NCI-H526 treated with DMSO at 0.1 percent for 48 hours (cell line): ENCODE results near the gene TSPOAP1.

Source experiments
- DNase-seq: peaks from one replicate; lab custom pipeline; 2025; lab: John Stamatoyannopoulos, UW

The TSPOAP1 gene, protein sequence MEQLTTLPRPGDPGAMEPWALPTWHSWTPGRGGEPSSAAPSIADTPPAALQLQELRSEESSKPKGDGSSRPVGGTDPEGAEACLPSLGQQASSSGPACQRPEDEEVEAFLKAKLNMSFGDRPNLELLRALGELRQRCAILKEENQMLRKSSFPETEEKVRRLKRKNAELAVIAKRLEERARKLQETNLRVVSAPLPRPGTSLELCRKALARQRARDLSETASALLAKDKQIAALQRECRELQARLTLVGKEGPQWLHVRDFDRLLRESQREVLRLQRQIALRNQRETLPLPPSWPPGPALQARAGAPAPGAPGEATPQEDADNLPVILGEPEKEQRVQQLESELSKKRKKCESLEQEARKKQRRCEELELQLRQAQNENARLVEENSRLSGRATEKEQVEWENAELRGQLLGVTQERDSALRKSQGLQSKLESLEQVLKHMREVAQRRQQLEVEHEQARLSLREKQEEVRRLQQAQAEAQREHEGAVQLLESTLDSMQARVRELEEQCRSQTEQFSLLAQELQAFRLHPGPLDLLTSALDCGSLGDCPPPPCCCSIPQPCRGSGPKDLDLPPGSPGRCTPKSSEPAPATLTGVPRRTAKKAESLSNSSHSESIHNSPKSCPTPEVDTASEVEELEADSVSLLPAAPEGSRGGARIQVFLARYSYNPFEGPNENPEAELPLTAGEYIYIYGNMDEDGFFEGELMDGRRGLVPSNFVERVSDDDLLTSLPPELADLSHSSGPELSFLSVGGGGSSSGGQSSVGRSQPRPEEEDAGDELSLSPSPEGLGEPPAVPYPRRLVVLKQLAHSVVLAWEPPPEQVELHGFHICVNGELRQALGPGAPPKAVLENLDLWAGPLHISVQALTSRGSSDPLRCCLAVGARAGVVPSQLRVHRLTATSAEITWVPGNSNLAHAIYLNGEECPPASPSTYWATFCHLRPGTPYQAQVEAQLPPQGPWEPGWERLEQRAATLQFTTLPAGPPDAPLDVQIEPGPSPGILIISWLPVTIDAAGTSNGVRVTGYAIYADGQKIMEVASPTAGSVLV (N-terminal part only)

DNA sequence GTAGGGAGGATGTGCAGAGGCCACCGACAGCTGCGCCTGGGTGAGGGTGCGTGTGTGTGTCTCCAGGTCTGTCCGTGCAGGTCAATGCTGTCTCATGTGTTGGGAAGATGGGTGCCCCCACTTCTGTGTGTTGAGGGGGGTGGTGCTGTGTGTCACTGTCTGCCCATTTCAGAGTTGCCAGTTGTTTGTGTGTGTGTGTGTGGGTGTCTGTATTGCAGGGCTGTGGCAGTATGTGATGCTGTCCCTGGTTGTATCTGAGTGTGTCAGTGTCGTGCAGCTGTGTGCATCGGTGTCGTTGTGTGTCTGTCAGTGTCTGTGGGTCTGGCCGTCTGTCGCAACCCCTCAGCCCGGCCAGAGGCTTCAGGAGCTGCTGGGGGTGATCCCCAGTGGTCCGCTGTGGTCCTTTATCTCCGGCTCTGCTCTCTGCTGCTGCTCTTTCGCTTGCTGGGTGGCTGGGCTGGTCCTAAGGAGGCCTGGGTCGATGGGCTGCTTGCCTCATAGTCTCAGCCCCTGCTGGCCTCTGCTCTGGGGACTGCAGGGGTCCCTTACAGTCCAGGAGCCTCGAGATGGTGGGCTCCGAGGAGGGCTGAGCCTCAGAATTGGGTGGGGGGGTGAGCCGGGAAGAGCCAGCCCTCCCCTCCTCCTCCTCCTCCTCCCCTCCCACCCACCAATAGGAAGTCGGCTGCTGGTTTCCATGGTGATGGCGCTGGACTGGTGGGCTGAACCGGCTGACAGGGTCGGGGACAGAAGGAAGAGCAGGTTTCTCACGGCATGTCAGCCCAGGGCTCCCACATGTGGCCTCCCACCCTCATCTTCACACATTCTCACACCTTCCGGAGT is at the start of gene TSPOAP1:
TSS of gene TSPOAP1 (minus strand) at position 601 of the 840 bp plus-strand sequence. CDS start 875 bp downstream, outside the sequence.
- DNase-seq: no peak

DNA sequence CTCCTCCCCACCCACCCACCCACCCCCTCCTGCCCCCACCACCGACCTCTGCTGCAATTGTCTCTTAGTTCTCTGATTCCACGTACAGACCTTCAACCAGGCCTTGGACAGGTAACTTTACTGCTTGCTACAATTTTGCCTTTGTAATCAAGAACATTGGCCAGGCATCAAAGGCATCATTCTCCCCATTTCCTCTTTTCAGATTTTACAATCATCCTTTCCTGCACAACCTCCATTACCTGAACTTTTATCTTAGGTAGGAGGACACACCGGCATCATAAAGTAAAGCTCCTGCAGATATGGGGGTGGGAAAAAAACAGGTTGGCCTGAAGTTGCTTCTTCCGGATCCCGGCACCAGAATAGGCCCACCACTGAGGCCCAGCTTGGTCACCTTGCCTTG is 49.1 kb upstream of the TSPOAP1 start:
- DNase-seq: no peak

DNA sequence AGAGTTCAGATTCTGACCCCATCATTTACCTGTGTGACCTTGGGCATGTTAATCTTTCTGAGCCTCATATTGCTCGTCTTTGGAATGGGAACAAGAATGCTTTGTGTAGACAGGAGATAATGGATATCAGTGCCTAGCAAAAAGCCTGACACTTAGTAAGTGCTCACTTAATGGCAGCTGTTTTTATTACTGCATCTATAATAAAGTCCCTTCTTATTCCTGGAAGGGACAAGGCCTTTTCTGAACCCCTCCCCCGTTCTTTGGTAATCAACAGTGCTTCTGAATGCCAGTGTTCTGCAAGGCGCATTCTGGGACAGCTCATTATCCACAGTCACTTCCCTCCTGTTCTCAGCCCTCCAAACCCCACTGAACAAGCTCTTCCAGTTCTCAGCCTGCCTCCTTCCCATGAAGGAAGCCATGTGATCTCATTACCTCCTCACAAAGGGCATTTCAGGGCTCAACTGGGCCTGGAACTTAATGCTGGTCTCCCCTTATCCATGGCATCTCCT is 48.6 kb upstream of the TSPOAP1 start:
- no peak for DNase-seq

DNA sequence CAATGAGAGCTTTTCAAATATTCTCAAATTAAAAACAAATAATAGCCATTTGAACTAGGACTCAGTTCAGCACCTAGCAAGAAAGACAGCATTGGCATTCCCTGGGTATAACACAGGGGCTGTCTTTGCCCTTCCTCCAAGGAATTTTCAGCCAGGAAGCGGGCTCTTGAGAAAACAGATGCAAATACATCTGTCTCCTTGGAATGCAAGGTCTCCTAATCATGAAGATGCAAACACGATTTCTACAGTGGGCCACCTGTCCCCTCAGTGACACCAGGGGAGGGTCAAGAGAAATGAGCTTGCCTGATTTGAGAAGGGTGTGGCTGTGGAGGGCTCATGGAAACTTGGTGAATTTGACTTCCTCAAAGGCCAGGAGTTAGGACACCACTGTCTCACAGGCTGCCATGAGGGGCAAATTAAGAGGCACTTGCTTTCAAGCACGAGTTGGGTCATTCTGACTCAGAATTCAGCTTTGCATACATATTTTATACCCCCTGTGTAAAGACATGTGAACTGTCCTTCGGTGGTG is 47.9 kb upstream of the TSPOAP1 start:
- no peak for DNase-seq

DNA sequence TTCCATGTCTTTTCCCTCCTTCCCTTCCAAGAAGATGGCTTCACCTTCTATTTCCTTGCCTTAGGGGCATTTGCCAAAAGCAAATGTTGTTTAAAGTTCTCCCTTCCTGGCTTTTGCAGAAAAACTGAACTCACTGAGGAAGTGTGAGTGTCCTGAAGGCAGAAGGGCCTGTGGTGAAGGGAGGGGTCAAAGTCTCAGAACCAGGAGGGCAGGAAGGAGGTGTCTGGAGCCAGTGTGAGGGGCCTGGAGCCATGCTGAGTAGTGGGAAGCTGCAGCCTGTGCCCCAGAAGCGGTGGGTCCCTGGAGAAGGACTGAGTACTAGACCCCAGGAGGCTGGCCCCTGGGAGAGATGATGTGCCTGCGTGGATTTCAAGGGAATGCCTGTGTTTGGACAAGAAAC is 47.2 kb upstream of the TSPOAP1 start:
- no peak for DNase-seq

DNA sequence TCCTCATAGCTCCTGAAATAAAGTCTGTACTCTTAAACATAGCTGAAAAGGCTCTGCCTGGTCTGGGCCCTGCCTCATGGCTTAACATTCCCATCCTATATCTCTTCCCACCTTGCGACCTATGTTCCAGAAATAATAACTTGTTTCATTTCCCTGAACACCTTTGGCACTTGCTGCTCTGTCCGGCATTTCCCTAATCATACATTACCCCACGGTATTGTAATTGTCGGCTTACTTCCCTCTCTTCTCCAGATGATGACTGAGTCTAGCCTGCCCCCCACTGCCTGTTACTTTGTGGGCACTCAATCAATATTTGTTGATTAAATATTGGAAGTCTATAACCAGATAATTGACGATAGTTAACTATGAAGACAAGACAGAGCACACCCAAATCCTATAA is 46.7 kb upstream of the TSPOAP1 start:
- DNase-seq: no peak

DNA sequence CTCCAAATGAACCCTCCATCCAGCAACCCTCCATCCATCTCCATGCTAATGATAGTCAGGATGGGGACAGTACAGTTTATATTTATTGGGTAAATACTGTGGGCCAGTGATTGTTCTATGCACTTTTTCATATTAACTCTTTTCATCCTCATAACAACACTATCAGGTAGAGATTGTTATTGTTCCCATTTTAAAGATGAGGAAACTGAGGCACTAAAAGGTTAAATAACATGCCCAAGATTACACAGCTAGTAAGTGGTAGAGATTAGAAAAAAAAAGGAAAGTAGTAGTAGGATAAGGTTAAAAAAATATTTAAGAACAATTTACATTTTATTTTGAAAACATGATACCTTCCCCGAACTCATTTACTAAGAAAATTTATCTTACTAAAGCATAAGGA is 45.3 kb upstream of the TSPOAP1 start:
- DNase-seq: no peak

DNA sequence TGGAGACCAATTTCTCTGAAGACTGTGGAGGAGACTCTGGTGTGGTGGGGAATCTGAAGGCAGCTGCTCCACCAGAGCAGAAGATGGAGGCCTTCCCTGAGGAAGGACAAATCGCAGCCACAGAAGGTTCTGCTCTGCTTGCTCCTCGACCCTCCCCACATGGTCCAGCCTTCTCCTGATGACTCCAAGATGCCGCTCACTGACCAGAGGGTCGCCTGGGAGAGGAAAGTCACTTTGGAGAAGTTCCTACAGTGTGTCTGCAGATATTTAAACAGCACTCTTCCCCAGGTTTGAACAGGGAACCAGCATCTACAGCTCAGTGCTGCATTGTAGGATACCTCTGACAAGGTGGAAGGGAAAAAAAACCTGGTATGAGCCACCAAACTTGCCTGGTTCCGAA is 44.4 kb upstream of the TSPOAP1 start:
- DNase-seq: no peak

DNA sequence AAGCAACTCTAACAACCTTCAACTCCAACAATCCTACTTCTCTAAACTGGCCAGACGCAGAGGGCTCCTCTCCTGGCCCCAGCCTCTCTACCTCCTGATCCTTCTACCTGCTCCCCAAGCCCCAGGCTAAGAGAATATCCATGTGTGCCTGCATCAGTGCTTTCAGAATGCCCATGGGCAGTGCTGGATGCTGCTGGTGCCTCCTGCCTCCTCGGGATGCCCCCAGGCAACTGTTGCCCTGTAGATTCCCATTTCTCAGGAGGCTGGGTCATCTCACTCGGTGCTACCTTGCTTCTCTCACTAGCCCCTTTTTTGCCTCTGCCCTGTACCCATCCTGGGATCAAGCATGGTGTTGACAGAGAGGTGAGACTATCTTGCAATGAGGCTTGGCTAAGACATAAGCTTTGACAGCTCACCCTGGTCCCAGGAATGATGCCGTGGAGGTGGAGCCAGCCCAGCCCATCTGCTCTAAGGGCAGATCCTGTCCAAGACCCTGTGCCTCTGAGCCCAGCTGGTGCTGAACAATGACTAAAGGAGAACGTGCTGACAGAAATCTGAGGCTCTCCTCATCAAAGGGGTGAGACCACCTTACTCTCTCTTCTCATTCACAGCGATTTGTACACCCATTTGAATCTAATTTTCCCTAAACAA is 42.8 kb upstream of the TSPOAP1 start:
- no peak for DNase-seq

DNA sequence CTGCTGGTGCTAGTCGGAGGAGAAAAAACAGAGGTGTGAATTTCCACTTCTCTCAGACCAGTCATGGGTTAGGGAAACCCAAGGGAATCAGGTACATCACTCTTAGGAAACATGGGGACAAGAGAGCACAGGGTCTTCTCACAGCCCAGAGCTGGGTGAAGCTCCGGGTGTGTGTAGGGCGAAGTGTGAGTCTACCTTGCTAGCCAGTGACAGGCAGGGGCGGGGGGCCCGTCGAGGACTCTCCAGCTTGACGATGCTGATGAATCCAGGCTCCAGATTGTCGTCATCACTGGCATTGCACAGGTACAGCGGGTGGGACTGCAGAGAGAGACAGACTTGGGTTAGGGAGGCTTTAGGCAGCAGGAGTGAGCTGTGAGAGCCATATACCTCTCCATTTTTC is 42.1 kb upstream of the TSPOAP1 start:
- DNase-seq: no peak

DNA sequence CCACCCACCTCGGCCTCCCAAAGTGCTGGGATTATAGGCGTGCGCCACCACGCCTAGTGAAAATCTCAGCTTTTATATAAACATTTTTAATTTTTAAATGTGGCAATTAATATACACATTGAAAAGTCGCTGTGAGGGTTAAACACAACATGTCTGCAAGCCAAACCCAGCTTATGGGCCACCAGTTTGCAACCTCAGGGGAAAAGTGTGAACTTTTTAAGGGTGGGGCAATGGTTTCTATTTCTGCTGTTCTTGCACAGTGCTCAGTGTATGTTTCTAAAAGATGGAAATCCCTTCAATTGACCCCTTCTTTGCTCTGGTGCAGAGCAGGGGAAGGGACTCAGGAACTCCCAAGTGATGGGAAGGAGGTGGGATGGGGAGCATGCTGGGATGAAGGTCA is 41.7 kb upstream of the TSPOAP1 start:
- no peak for DNase-seq

DNA sequence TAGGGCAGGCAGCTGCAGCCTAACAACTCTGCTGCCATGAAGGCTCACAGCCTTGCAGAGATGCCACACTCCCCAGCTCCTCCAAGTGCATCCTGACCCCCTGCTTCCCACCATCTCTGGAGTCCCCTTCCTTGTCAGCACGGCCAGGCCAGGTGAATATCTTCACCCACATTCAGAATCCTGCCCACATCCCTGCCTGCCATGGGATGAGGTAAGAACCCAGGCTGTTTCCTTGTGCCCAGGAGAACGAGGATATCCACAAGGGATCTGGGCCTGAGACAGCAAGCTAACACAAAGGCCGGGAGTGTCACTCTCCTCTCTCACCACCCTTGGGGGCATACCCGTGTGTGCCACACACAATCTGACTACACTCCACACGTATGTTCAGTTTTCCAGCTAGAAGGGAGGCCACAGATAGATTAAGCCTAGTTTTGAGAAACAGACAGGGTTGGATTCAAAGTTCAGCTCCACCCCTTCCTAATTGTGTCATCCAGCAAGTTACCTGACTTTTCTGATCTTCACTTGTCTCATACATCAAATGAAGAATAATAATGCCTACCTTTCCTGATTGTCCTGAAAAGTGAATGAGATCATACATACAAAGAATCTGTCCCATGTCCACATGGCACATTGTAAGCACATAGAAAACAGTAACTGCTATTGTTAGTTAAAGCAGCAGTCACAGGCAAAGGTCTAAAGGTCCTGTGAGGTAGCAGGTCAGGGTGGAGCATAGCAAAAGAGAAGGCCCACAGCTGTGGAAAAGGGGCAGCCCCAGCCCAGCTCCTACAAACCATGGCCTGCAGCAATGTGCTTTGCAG is 40.8 kb upstream of the TSPOAP1 start:
- no peak for DNase-seq

DNA sequence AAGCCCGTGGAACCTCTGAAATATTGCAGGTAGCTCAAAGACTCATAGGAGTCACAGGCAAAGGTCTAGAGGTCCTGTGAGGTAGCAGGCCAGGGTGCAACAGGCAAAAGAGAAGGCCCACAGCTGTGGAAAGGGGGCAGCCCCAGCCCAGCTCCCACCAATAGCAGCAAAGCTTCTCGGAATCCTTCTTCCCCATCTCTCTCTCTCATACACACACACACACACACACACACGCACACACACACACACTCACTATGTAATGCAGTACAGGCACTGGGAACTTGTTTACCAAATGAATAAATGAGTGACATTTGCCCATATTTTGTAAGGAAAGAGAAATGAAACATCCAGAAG is 40.2 kb upstream of the TSPOAP1 start:
- no peak for DNase-seq

DNA sequence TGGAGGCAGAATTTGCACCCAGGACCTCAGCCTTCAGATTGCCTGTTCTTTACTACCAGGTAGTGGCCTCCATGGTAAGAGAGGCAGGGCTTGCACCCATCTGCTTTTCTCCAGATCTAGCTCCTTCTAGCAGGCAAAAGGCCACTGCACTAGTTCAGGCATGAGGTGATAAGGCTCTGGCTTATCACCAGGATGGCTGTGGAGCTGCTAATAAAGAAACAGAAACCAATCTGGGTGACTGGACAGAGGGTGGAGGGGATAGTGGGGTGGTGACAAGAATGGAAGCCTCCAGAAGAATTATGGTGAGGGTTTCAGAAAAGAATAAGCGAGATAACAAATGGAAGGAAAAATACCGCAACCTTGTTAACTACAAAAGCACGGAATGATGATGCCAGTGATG is 38.9 kb upstream of the TSPOAP1 start:
- no peak for DNase-seq

DNA sequence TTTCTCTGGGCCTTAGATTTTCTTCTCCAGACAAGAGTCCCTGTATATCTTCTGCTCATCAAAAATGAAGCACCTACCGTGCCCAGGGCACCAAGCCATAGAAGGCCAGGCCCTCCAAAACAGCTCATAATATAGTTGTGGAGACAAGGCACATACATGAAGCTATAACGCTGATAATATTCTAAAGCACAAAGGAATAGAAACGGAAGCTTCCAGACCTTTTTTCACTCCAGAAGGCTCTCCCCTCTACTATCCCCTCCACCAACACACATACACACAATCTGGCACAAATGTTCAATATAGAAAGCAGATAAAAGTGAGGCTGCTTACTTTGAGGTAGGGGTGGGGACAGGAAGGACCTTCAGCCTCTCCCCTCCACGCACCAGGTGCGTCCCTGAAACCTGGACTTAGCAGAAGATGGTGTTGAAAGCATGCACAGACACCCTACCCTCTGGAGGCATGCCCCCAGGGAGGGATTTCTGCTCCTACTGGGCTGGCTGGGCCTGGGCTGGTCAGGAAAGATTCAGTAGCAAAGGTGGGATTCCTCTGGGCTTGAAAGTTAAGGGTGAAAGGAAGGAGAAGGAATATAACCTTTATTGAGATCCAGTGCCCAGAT is 37.5 kb upstream of the TSPOAP1 start:
- no peak for DNase-seq

DNA sequence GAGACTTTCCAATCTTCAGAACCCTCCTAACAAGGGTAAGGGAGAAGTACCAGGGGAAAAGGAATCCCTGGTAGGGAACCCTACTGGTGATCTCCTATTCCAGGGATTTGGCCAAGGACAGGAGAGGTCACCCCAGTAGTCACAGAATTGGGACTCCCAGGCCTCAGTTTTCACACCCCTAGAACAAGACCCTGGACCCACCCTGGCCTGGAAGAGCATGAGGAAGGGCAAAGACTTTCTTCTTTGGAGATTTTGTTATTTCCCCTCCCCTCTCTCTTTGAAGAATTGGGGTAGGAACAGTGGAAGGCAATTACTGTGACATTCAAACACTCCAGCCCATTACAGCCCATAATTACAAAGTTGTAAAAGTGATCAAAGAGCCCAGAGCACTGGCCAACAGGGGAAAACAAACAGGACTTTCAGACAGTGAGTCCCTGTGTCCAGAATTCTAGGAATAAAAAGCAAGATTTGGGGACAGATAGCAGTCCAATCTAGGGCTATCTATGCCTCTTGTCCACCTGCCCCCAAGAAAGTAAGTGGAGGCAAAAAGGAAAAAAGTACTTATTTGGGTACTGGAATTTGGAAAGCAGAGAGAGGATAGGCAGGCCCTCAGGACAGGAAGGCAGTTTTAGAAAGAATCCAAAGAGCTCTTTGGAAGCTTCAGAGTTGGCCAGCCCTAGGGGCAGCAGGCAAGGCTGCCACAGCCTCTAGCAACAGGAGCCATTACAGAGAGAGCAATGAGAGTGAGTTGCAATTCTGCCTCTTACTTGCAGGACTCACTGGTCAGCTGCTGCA is 36.8 kb upstream of the TSPOAP1 start:
- DNase-seq: no peak

DNA sequence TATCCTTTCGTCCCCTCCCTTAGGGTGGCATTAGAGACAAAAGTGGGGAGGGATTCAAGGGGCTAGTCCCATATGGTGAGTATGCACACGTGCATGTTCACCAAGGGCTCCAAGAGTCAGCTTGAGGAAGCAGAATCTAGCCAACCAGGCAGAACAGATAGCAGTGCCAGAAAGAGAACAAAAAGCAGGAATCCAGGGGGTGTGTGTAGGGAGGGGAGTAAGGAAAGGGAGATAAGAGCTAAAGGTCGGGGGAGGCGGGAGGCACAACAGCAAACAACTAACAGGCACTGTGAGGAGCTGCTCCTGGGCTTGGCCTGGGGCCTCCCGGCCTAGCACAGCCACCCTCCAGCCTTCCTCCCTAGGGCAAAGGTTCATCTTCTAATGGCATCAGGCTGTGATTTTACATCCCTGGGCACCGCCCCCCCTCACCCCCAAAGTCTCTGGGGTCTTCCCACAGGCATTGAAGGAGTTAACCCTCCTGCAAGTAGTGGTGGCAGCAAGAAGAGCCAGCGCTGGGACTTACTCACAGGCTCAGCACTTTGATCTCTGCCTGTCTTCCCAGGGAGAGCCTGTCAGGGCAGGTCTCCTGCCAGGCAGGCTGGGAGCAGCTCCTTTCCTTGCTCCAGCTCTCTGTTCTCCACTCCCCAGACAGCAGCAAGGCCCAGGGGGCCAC is 35.8 kb upstream of the TSPOAP1 start:
- DNase-seq: no peak

DNA sequence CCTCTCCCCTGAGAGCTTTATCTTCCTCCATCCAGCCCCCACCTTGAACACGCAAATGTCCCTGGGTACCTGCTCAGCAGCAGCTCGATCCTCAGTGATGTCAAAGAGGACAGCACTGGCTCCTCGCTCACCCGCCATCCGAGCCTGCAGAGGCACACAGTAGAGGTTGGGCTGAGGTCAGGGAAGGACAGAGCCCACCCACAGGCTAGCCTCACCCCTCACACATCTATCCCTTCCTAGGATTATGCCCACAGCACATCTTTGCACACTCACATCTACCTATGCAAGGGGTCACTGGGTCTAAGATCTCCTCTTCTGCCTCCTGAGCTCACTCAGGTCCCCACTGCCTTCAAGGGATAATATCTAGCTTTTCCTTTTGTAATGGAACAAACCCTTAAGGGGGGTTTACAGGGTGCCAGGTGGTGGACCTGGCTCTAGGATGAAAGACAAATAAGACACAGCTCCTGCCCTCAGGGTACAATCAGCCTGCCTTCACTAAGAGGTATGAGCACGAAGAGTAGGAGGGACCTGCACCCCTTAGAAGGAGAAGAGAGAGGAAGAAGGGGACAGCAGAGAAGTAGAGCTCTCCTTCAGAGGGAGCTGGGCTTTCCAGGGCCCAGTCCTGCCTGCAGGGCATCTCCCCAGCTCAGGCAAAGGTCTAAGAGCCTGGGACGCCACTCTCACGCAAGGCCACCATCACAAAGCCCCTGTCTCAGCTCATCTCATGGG is 35.0 kb upstream of the TSPOAP1 start:
- DNase-seq: no peak
